H1 (cell line): ENCODE data around the gene GAS6. TPM values are rescaled to one million over a fixed set of nuclear protein-coding genes. Genes with fewer than 3 reads are reported as not detected.

Experiments used
- JUND ChIP-seq: IDR thresholded peaks from 2 replicates; pipeline ENCODE4 v1.6.1; 2011; ENCODE audit warnings: mild to moderate bottlenecking, improper control_type of control experiment, low read length
- polyA plus RNA-seq, 7 experiments: library from polyadenylated mRNA; depleted of rRNA in 3 of 7; stranded (reverse) in 5 of 7; unstranded in 2 of 7; fragments of >200 nt in 5 of 7; fragments of 200-250 nt in 2 of 7; gene quantifications; 1 replicate in 5 of 7; 2 replicates in 1 of 7; 4 replicates in 1 of 7; pipeline versions ENCODE4 v1.2.1 to v1.2.3, GENCODE V29; 2011 to 2013; ENCODE audit warnings: missing spikeins in 2 of 7, mixed read lengths in 2 of 7
- total RNA-seq: library from RNA; stranded (reverse); fragmentation: NEBNext Ultra II Directional; extraction: Animal tissue kit (Norgen Biotek cat#: 25700); gene quantifications from 2 replicates; pipeline ENCODE4 v1.2.1, GENCODE V29; 2021

The GAS6 gene
- total and polyA plus RNA-seq, 2 of the 8 experiments (the other 6 are each of a cell fraction or from before 2014, with no cell fraction given): 18.6 to 31.0 TPM

DNA sequence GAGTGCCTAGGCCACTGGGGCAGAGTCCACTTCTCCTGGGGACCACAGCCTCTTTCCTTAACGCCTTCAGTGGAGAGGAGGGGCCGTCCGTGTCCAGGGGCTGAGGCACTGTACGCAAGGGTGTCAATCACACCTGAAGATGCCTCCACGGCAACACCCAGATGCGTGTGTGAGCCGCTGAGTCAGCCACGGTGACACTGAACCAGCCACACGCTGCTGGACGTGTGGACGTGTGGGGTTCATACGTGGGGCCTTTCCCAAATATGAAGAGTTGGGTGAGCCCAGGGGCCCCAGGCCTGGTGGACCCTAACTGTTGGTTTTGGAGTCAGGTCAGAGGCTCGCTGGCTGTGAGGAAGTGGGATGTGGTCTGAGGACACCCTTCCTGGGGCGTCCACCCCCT is 53.2 kb downstream of the GAS6 start (continued):
- no peak for TF ChIP-seq JUND
